VCaP (cell line): ENCODE results near the gene DOK3.
A peak's percentile ranks its signal among the peaks of the same experiment; 100 is the strongest.

ENCODE experiments used
- H3K27ac ChIP-seq: fragments of 450-650 bp; 2 replicates; pipeline ENCODE4 v1.5.1; 2017
- CTCF ChIP-seq: fragments of 450-650 bp; conservative IDR thresholded peaks from 2 replicates; pipeline ENCODE4 v1.5.1; 2017; ENCODE audit warnings: mild to moderate bottlenecking, moderate library complexity

DOK3 gene

GRCh38 chr5:177494346-177495195, 15.1 kb downstream of the DOK3 start:
- no peak overlapping the region for H3K27ac ChIP-seq

GRCh38 chr5:177493795-177494345, 15.8 kb downstream of the DOK3 start:
- no peak for TF ChIP-seq CTCF
- H3K27ac ChIP-seq, result no peak overlapping the region

More at GRCh38 chr5:177494346-177495195, 15.1 kb downstream of the DOK3 start:
- 0 out of 2 replicates have a peak, but pooled peaks have one; percentile 19 for TF ChIP-seq CTCF

- no peak for TF ChIP-seq CTCF
- H3K27ac ChIP-seq, result no peak overlapping the region
These were observed 16.8 kb downstream of the DOK3 start for GRCh38 chr5:177492841-177493240.

- H3K27ac ChIP-seq, result no peak overlapping the region
These were observed 17.5 kb downstream of the DOK3 start for GRCh38 chr5:177491983-177492746.

GRCh38 chr5:177491429-177491945, 18.1 kb downstream of the DOK3 start:
- peak; percentile 61 for TF ChIP-seq CTCF
- no peak overlapping the region for H3K27ac ChIP-seq

More at GRCh38 chr5:177491983-177492746, 17.5 kb downstream of the DOK3 start:
- TF ChIP-seq CTCF, result no peak

GRCh38 chr5:177490992-177491391, 18.6 kb downstream of the DOK3 start:
- TF ChIP-seq CTCF, result no peak
- no peak overlapping the region for H3K27ac ChIP-seq
